ENCODE data around the gene GNAZ.

GNAZ gene

DNA sequence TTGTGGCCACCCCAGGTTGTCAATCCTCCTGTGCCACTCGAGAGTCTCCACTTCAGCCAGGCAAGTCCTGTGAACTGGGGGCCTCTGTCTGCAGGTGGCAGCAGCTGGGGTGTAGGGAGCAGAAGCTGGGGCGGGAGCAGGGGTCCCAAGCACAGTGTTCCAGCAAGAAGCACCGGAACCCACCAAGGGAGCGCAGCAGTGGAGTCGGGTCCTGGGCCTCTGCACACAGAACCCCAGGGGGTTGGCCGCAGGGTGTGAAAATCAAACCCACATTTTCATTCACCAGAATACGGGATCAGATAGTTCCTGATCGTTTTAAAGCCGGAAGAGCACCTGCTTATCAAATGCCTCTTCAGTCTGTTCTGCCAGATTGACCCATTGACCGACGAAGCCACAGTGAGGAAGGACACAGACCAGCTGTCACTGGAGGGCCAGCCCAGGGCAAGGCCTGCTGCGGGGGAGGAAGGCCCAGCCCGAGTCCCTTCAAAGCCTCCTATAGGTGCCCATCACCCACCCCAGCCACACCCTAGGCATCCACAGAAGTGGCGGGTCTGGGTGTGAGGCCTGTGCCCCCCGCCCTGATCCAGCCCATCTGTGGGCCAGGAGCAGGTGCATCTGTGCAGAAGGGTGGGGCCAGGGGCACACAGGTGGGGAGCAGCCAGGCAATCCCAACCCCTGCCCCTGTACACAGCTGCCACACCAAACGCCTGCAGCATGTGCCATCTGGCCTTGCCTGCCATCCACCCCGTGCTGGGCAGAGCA is 37.3 kb downstream of the GNAZ start:
- Histone ChIP-seq H2BK5ac (ENCODE audit: low read length) (no peak overlapping the region), H3K9me3 (replicated peaks in 1 of 2; ENCODE audit: control insufficient read depth in 2 of 2, insufficient read depth in 1 of 2, low read depth in 1 of 2, low read length in 2 of 2) (no peaks in the 10 kb centered on the region), H2AFZ (ENCODE audit: low read length) (no peak overlapping the region), H2BK12ac (ENCODE audit: low read length) (no peak overlapping the region), H3K79me1 (ENCODE audit: low read depth, low read length) (no peaks in the 10 kb centered on the region), H3K4ac (ENCODE audit: low read length) (no peak overlapping the region), H2BK120ac (ENCODE audit: low read depth, low read length) (no peak overlapping the region), H3K36me3 (replicated peaks in 1 of 2; ENCODE audit: control insufficient read depth in 2 of 2, insufficient read depth in 2 of 2, low read length in 2 of 2) (peaks cover 0 to 8% of the 10 kb centered on the region in 2 donors), H3K4me1 (ENCODE audit: control insufficient read depth in 2 of 2, insufficient read depth in 1 of 2, low read depth in 1 of 2, low read length in 2 of 2) (peaks cover 4 to 10% of the 10 kb centered on the region in 2 donors), H3K27me3 (ENCODE audit: control insufficient read depth in 3 of 3, insufficient read depth in 3 of 3, low read depth in 1 of 3, low read length in 3 of 3) (no peaks in the 10 kb centered on the region), H3K27ac (replicated peaks; ENCODE audit: low read length) (no peak overlapping the region), H2AK5ac (ENCODE audit: low read depth, low read length) (no peak overlapping the region), H3K4me2 (ENCODE audit: insufficient read depth, low read length, poor library complexity, severe bottlenecking) (no peak overlapping the region), H2BK15ac (ENCODE audit: low read length) (no peak overlapping the region), H3K14ac (ENCODE audit: low read length) (no peak overlapping the region), H4K8ac (ENCODE audit: low read depth, low read length) (no peak overlapping the region), H3K18ac (ENCODE audit: low read length) (no peak overlapping the region), H3K9ac (ENCODE audit: low read depth, low read length, poor library complexity) (no peak overlapping the region), H4K91ac (ENCODE audit: low read depth, low read length, poor library complexity) (no peak overlapping the region), H3K4me3 (ENCODE audit: low read length in 2 of 2) (no peak overlapping the region), H3K23ac (ENCODE audit: low read depth, low read length, poor library complexity) (peak overlapping the region; percentile 86)
- DNase-seq (ENCODE audit: low spot score) = no peak
- WGBS, 2 donors (ENCODE audit: extremely low coverage in 2 of 2, insufficient read length in 2 of 2, insufficient replicate concordance in 1 of 2) = no CpG with 5 or more reads among the region's 17 CpGs

DNA sequence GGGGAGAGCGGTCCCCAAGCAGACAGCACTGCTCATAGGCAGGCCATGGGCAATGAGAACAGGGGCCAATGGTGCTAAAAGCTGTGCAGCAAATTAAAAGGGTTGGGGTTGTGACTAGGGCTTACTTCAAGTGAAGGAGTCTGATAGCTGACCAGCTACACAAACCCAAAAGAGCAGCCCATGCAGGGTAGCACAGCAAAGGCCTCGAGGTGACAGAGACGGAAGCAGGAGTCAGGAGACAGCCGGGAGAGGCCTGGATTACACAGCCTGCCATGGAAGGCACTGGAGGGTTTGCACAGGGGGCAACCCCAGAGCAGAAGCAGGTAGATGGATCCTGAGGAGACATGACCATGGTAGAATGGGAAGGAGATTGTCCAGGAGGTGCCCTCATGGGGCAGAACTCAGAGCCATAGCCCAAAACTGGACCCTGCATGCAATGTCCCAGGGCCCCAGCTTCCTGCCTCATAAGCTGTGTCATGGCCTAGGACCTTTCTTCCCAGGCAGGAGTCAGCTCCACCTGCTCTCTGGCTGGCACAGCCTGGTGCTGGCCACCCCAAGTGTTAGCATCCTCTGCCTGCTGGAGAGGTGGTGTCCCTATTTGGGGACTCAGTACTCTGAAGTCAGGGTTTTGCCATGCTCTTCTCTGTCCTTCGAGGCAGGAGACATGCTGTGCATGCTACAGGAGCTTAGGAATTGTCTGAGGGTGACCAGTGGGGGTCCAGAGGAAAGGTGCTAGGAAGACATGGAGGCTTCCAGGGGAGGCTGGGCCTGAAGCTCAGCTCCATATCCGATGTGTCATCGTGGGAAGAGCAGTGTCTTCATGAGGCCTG is 38.1 kb downstream of the GNAZ start:
- Histone ChIP-seq H3K23ac (ENCODE audit: low read depth, low read length, poor library complexity) (peak overlapping the region; percentile 59), H3K4ac (ENCODE audit: low read length) (no peak overlapping the region), H3K79me1 (ENCODE audit: low read depth, low read length) (no peaks in the 10 kb centered on the region), H3K9me3 (replicated peaks in 1 of 2; ENCODE audit: control insufficient read depth in 2 of 2, insufficient read depth in 1 of 2, low read depth in 1 of 2, low read length in 2 of 2) (no peaks in the 10 kb centered on the region), H2AFZ (ENCODE audit: low read length) (no peak overlapping the region), H4K91ac (ENCODE audit: low read depth, low read length, poor library complexity) (no peak overlapping the region), H3K4me3 (ENCODE audit: low read length in 2 of 2) (no peak overlapping the region), H3K4me1 (ENCODE audit: control insufficient read depth in 2 of 2, insufficient read depth in 1 of 2, low read depth in 1 of 2, low read length in 2 of 2) (peaks cover 4 to 10% of the 10 kb centered on the region in 2 donors), H3K14ac (ENCODE audit: low read length) (no peak overlapping the region), H3K27me3 (ENCODE audit: control insufficient read depth in 3 of 3, insufficient read depth in 3 of 3, low read depth in 1 of 3, low read length in 3 of 3) (no peaks in the 10 kb centered on the region), H2BK15ac (ENCODE audit: low read length) (no peak overlapping the region), H2AK5ac (ENCODE audit: low read depth, low read length) (no peak overlapping the region), H4K8ac (ENCODE audit: low read depth, low read length) (no peak overlapping the region), H2BK120ac (ENCODE audit: low read depth, low read length) (no peak overlapping the region), H2BK5ac (ENCODE audit: low read length) (no peak overlapping the region), H3K4me2 (ENCODE audit: insufficient read depth, low read length, poor library complexity, severe bottlenecking) (no peak overlapping the region), H3K36me3 (replicated peaks in 1 of 2; ENCODE audit: control insufficient read depth in 2 of 2, insufficient read depth in 2 of 2, low read length in 2 of 2) (peaks cover 0 to 6% of the 10 kb centered on the region in 2 donors), H2BK12ac (ENCODE audit: low read length) (no peak overlapping the region), H3K18ac (ENCODE audit: low read length) (no peak overlapping the region), H3K9ac (ENCODE audit: low read depth, low read length, poor library complexity) (no peak overlapping the region), H3K27ac (replicated peaks; ENCODE audit: low read length) (no peak overlapping the region)
- WGBS, 2 donors (ENCODE audit: extremely low coverage in 2 of 2, insufficient read length in 2 of 2, insufficient replicate concordance in 1 of 2) = no CpG with 5 or more reads among the region's 7 CpGs
- no peak for DNase-seq (ENCODE audit: low spot score)

DNA sequence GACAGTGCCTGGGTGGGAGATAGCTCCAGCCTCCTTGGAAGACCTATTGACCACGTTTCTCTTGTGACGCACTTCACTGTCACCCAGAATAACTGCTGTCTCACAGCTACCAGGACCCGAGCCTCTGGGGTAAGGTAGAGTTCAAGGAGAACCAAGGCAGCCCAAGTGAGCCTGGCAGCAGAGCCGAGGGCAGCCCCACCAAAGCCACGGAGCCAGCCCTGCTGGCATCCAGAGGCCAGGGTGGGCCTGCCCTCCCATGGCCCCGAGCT is 38.7 kb downstream of the GNAZ start:
- H2BK5ac ChIP-seq (ENCODE audit: low read length) = no peak overlapping the region
- H2BK120ac ChIP-seq (ENCODE audit: low read depth, low read length) = no peak overlapping the region
- H3K4me3 ChIP-seq (ENCODE audit: low read length in 2 of 2) = no peak overlapping the region
- no peak overlapping the region for H3K14ac ChIP-seq (ENCODE audit: low read length)
- no peak overlapping the region for H2BK15ac ChIP-seq (ENCODE audit: low read length)
- H3K36me3 ChIP-seq (replicated peaks in 1 of 2; ENCODE audit: control insufficient read depth in 2 of 2, insufficient read depth in 2 of 2, low read length in 2 of 2) = peaks cover 0 to 6% of the 10 kb centered on the region in 2 donors
- H4K91ac ChIP-seq (ENCODE audit: low read depth, low read length, poor library complexity) = no peak overlapping the region
- H3K9ac ChIP-seq (ENCODE audit: low read depth, low read length, poor library complexity) = no peak overlapping the region
- H3K23ac ChIP-seq (ENCODE audit: low read depth, low read length, poor library complexity) = peak overlapping the region; percentile 45
- no peak overlapping the region for H4K8ac ChIP-seq (ENCODE audit: low read depth, low read length)
- DNase-seq (ENCODE audit: low spot score) = no peak
- H3K27me3 ChIP-seq (ENCODE audit: control insufficient read depth in 3 of 3, insufficient read depth in 3 of 3, low read depth in 1 of 3, low read length in 3 of 3) = no peaks in the 10 kb centered on the region
- no peak overlapping the region for H2BK12ac ChIP-seq (ENCODE audit: low read length)
- H3K18ac ChIP-seq (ENCODE audit: low read length) = no peak overlapping the region
- H2AFZ ChIP-seq (ENCODE audit: low read length) = no peak overlapping the region
- no peak overlapping the region for H2AK5ac ChIP-seq (ENCODE audit: low read depth, low read length)
- H3K9me3 ChIP-seq (replicated peaks in 1 of 2; ENCODE audit: control insufficient read depth in 2 of 2, insufficient read depth in 1 of 2, low read depth in 1 of 2, low read length in 2 of 2) = no peaks in the 10 kb centered on the region
- H3K27ac ChIP-seq (replicated peaks; ENCODE audit: low read length) = no peak overlapping the region
- H3K4me2 ChIP-seq (ENCODE audit: insufficient read depth, low read length, poor library complexity, severe bottlenecking) = no peak overlapping the region
- H3K4ac ChIP-seq (ENCODE audit: low read length) = no peak overlapping the region
- H3K4me1 ChIP-seq (ENCODE audit: control insufficient read depth in 2 of 2, insufficient read depth in 1 of 2, low read depth in 1 of 2, low read length in 2 of 2) = peaks cover 4 to 8% of the 10 kb centered on the region in 2 donors
- WGBS, 2 donors (ENCODE audit: extremely low coverage in 2 of 2, insufficient read length in 2 of 2, insufficient replicate concordance in 1 of 2) = no CpG with 5 or more reads among the region's 6 CpGs
- no peaks in the 10 kb centered on the region for H3K79me1 ChIP-seq (ENCODE audit: low read depth, low read length)

DNA sequence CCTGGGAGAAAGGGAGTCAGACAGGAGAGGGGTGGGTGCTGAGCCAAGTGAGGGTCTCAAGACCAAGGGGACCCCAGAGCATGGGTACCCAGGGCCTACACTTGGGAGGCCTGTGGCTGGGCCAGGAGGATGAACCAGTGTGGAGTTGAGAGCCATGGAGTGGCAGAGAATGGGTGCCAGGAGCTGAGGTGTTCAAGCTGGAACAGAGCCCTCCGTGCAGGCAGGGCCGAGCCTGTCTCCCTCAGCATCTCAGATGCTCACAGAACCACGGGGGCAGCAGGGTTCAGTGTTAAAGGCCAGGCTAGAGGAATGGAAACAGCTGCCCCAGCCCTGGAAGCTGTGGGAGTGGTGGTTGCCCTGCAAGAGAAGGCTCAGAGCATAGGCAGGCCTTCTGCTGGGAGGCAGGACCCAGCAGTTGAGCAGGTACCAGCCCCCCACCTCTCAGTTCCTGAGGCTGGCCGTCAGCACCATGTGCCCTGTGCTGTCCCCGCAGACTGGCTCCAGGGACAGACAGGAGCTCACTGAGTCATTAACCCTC is 39.2 kb downstream of the GNAZ start:
- Histone ChIP-seq H3K23ac (ENCODE audit: low read depth, low read length, poor library complexity) (peak overlapping the region; percentile 94), H2BK12ac (ENCODE audit: low read length) (no peak overlapping the region), H3K18ac (ENCODE audit: low read length) (no peak overlapping the region), H4K8ac (ENCODE audit: low read depth, low read length) (no peak overlapping the region), H4K91ac (ENCODE audit: low read depth, low read length, poor library complexity) (no peak overlapping the region), H3K27me3 (ENCODE audit: control insufficient read depth in 3 of 3, insufficient read depth in 3 of 3, low read depth in 1 of 3, low read length in 3 of 3) (no peaks in the 10 kb centered on the region), H2BK120ac (ENCODE audit: low read depth, low read length) (peak overlapping the region; percentile 21), H3K36me3 (replicated peaks in 1 of 2; ENCODE audit: control insufficient read depth in 2 of 2, insufficient read depth in 2 of 2, low read length in 2 of 2) (peaks cover 0 to 5% of the 10 kb centered on the region in 2 donors), H2BK15ac (ENCODE audit: low read length) (no peak overlapping the region), H3K4me1 (ENCODE audit: control insufficient read depth in 2 of 2, insufficient read depth in 1 of 2, low read depth in 1 of 2, low read length in 2 of 2) (peaks cover 4 to 8% of the 10 kb centered on the region in 2 donors), H2AK5ac (ENCODE audit: low read depth, low read length) (peak overlapping the region; percentile 42), H3K9me3 (replicated peaks in 1 of 2; ENCODE audit: control insufficient read depth in 2 of 2, insufficient read depth in 1 of 2, low read depth in 1 of 2, low read length in 2 of 2) (no peaks in the 10 kb centered on the region), H2BK5ac (ENCODE audit: low read length) (no peak overlapping the region), H3K4me2 (ENCODE audit: insufficient read depth, low read length, poor library complexity, severe bottlenecking) (no peak overlapping the region), H3K9ac (ENCODE audit: low read depth, low read length, poor library complexity) (no peak overlapping the region), H2AFZ (ENCODE audit: low read length) (no peak overlapping the region), H3K79me1 (ENCODE audit: low read depth, low read length) (no peaks in the 10 kb centered on the region), H3K4me3 (ENCODE audit: low read length in 2 of 2) (no peak overlapping the region), H3K14ac (ENCODE audit: low read length) (peak overlapping the region; percentile 94), H3K27ac (replicated peaks; ENCODE audit: low read length) (no peak overlapping the region), H3K4ac (ENCODE audit: low read length) (no peak overlapping the region)
- DNase-seq (ENCODE audit: low spot score) = no peak
- no CpG with 5 or more reads among the region's 5 CpGs for WGBS, 2 donors (ENCODE audit: extremely low coverage in 2 of 2, insufficient read length in 2 of 2, insufficient replicate concordance in 1 of 2)

Data from neuronal stem cell (in vitro differentiated cells).